ENCODE measurements around the gene OR2A25.

DNA sequence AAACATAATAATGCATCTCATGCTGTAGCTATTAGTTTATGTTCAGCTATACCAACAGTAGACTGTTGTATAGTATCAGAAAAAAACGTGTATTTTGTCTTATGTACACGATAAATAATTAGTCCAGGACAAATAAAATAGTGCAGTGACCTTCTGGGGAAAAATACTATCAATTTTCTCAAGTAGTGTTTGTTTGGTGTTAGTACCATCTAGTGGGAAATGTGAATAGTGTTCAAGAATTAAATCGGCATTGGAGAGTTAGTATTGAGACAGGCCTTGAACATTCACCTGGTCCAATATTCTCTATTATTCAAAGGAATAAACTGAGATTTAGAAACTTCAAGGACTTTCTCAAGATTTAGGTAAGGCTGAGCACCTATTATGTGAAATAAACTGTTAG, 42.5 kb upstream of the OR2A25 start:
- peak in 1 of 3 experiments; percentile 43 for TF ChIP-seq CTCF (IDR thresholded peaks at IDR 0.05)
- no peak for TF ChIP-seq POLR2AphosphoS5 (IDR thresholded peaks at IDR 0.05; ENCODE audit: insufficient read depth in 1 of 2, low read depth in 1 of 2)
- TF ChIP-seq POLR2A (IDR thresholded peaks at IDR 0.05), result no peak

Measured in vagina (tissue), 2 donors.